IPS-18a (cell line): ENCODE measurements around the gene RASGRF2.

Experiments
- H3K27ac ChIP-seq: one replicate; pipeline ENCODE4 v1.5.1; 2013; ENCODE audit warnings: low read length
- H3K27me3 ChIP-seq: one replicate; pipeline ENCODE4 v1.6.1; 2013; ENCODE audit warnings: mild to moderate bottlenecking, low read length; ENCODE audit not compliant: control insufficient read depth, insufficient read depth
- H3K36me3 ChIP-seq: one replicate; pipeline ENCODE4 v1.6.1; 2013; ENCODE audit warnings: low read depth, low read length; ENCODE audit not compliant: control insufficient read depth
- H3K4me1 ChIP-seq: one replicate; pipeline ENCODE4 v1.6.1; 2013; ENCODE audit warnings: low read depth, low read length; ENCODE audit not compliant: control insufficient read depth
- H3K4me3 ChIP-seq: one replicate; pipeline ENCODE4 v1.5.1; 2013; ENCODE audit warnings: low read length
- H3K9ac ChIP-seq: one replicate; pipeline ENCODE4 v1.6.1; 2013; ENCODE audit warnings: mild to moderate bottlenecking, low read length, moderate library complexity
- H3K9me3 ChIP-seq: one replicate; pipeline ENCODE4 v1.6.1; 2013; ENCODE audit warnings: low read depth, low read length; ENCODE audit not compliant: control insufficient read depth

Gene RASGRF2

GRCh38 chr5:81128416-81128815 is 168.3 kb downstream of the RASGRF2 start:
- H3K27me3 ChIP-seq, result no peaks in the 10 kb centered on the region
- H3K9ac ChIP-seq, result no peak overlapping the region
- H3K4me3 ChIP-seq, result no peak overlapping the region
- no peak overlapping the region for H3K27ac ChIP-seq
- no peaks in the 10 kb centered on the region for H3K36me3 ChIP-seq
- H3K4me1 ChIP-seq, result no peaks in the 10 kb centered on the region
- H3K9me3 ChIP-seq, result no peaks in the 10 kb centered on the region

- H3K4me3 ChIP-seq, result no peak overlapping the region
- H3K9ac ChIP-seq, result no peak overlapping the region
- H3K4me1 ChIP-seq, result no peaks in the 10 kb centered on the region
Observed at GRCh38 chr5:81132381-81132780, 172.2 kb downstream of the RASGRF2 start.

GRCh38 chr5:81134066-81134465 is 173.9 kb downstream of the RASGRF2 start:
- no peak overlapping the region for H3K27ac ChIP-seq

More at GRCh38 chr5:81132381-81132780, 172.2 kb downstream of the RASGRF2 start:
- Histone ChIP-seq H3K9me3 (no peaks in the 10 kb centered on the region), H3K27ac (no peak overlapping the region), H3K27me3 (no peaks in the 10 kb centered on the region), H3K36me3 (no peaks in the 10 kb centered on the region)

GRCh38 chr5:81134566-81134965 is 174.4 kb downstream of the RASGRF2 start:
- Histone ChIP-seq H3K4me3 (no peak overlapping the region), H3K4me1 (no peaks in the 10 kb centered on the region), H3K9ac (no peak overlapping the region), H3K36me3 (no peaks in the 10 kb centered on the region), H3K27ac (no peak overlapping the region), H3K27me3 (no peaks in the 10 kb centered on the region), H3K9me3 (no peaks in the 10 kb centered on the region)

More at GRCh38 chr5:81134066-81134465, 173.9 kb downstream of the RASGRF2 start:
- H3K4me3 ChIP-seq, result no peak overlapping the region
- H3K27me3 ChIP-seq, result no peaks in the 10 kb centered on the region
- H3K4me1 ChIP-seq, result no peaks in the 10 kb centered on the region
- no peak overlapping the region for H3K9ac ChIP-seq
- H3K9me3 ChIP-seq, result no peaks in the 10 kb centered on the region
- no peaks in the 10 kb centered on the region for H3K36me3 ChIP-seq

- Histone ChIP-seq H3K4me3 (no peak overlapping the region), H3K9me3 (no peaks in the 10 kb centered on the region), H3K9ac (no peak overlapping the region), H3K27me3 (no peaks in the 10 kb centered on the region), H3K4me1 (no peaks in the 10 kb centered on the region), H3K36me3 (no peaks in the 10 kb centered on the region), H3K27ac (no peak overlapping the region)
Observed at GRCh38 chr5:81136557-81136956, 176.4 kb downstream of the RASGRF2 start.

GRCh38 chr5:81137833-81138232 is 177.7 kb downstream of the RASGRF2 start:
- Histone ChIP-seq H3K27ac (no peak overlapping the region), H3K9me3 (no peaks in the 10 kb centered on the region), H3K27me3 (no peaks in the 10 kb centered on the region), H3K4me1 (no peaks in the 10 kb centered on the region), H3K9ac (no peak overlapping the region), H3K36me3 (no peaks in the 10 kb centered on the region), H3K4me3 (no peak overlapping the region)

- Histone ChIP-seq H3K9me3 (no peaks in the 10 kb centered on the region), H3K27me3 (no peaks in the 10 kb centered on the region), H3K9ac (no peak overlapping the region), H3K27ac (no peak overlapping the region), H3K4me3 (no peak overlapping the region), H3K4me1 (no peaks in the 10 kb centered on the region), H3K36me3 (no peaks in the 10 kb centered on the region)
Observed at GRCh38 chr5:81140441-81140840, 180.3 kb downstream of the RASGRF2 start.

- H3K4me3 ChIP-seq, result no peak overlapping the region
- H3K9ac ChIP-seq, result no peak overlapping the region
- no peaks in the 10 kb centered on the region for H3K27me3 ChIP-seq
- no peak overlapping the region for H3K27ac ChIP-seq
- no peaks in the 10 kb centered on the region for H3K4me1 ChIP-seq
- H3K36me3 ChIP-seq, result no peaks in the 10 kb centered on the region
- no peaks in the 10 kb centered on the region for H3K9me3 ChIP-seq
Observed at GRCh38 chr5:81140943-81141342, 180.8 kb downstream of the RASGRF2 start.

- Histone ChIP-seq H3K4me3 (no peak overlapping the region), H3K27me3 (no peaks in the 10 kb centered on the region), H3K36me3 (no peaks in the 10 kb centered on the region), H3K9me3 (no peaks in the 10 kb centered on the region), H3K27ac (no peak overlapping the region), H3K4me1 (no peaks in the 10 kb centered on the region), H3K9ac (no peak overlapping the region)
Observed at GRCh38 chr5:81142108-81142507, 181.9 kb downstream of the RASGRF2 start.

- H3K27ac ChIP-seq, result no peak overlapping the region
- no peaks in the 10 kb centered on the region for H3K4me1 ChIP-seq
- H3K9ac ChIP-seq, result no peak overlapping the region
- no peaks in the 10 kb centered on the region for H3K27me3 ChIP-seq
- H3K9me3 ChIP-seq, result no peaks in the 10 kb centered on the region
- H3K4me3 ChIP-seq, result no peak overlapping the region
- no peaks in the 10 kb centered on the region for H3K36me3 ChIP-seq
Observed at GRCh38 chr5:81145329-81145935, 185.3 kb downstream of the RASGRF2 start.

GRCh38 chr5:81146031-81146430 is 185.9 kb downstream of the RASGRF2 start:
- H3K27me3 ChIP-seq, result no peaks in the 10 kb centered on the region
- no peak overlapping the region for H3K4me3 ChIP-seq
- H3K36me3 ChIP-seq, result no peaks in the 10 kb centered on the region
- no peaks in the 10 kb centered on the region for H3K4me1 ChIP-seq
- H3K9me3 ChIP-seq, result no peaks in the 10 kb centered on the region
- H3K9ac ChIP-seq, result no peak overlapping the region
- no peak overlapping the region for H3K27ac ChIP-seq

GRCh38 chr5:81147011-81147885 is 187.1 kb downstream of the RASGRF2 start:
- no peak overlapping the region for H3K9ac ChIP-seq
- no peaks in the 10 kb centered on the region for H3K4me1 ChIP-seq
- no peak overlapping the region for H3K27ac ChIP-seq

More at GRCh38 chr5:81147011-81147885, 187.1 kb downstream of the RASGRF2 start:
- Histone ChIP-seq H3K9me3 (no peaks in the 10 kb centered on the region), H3K4me3 (no peak overlapping the region), H3K36me3 (no peaks in the 10 kb centered on the region), H3K27me3 (no peaks in the 10 kb centered on the region)
